HG03342 (cell line): ENCODE results near the gene NUDT22.

ENCODE experiments used
- ATAC-seq: cut with Tn5 transposase; IDR thresholded peaks from one replicate; pipeline ENCODE4 v1.9.1; 2021; ENCODE audit warnings: mild to moderate bottlenecking, moderate library complexity; ENCODE audit not compliant: unreplicated experiment

The NUDT22 gene

GRCh38 chr11:64241241-64241490 lies 15.1 kb downstream of the NUDT22 start:
- ATAC-seq = peak; percentile 58

DNA sequence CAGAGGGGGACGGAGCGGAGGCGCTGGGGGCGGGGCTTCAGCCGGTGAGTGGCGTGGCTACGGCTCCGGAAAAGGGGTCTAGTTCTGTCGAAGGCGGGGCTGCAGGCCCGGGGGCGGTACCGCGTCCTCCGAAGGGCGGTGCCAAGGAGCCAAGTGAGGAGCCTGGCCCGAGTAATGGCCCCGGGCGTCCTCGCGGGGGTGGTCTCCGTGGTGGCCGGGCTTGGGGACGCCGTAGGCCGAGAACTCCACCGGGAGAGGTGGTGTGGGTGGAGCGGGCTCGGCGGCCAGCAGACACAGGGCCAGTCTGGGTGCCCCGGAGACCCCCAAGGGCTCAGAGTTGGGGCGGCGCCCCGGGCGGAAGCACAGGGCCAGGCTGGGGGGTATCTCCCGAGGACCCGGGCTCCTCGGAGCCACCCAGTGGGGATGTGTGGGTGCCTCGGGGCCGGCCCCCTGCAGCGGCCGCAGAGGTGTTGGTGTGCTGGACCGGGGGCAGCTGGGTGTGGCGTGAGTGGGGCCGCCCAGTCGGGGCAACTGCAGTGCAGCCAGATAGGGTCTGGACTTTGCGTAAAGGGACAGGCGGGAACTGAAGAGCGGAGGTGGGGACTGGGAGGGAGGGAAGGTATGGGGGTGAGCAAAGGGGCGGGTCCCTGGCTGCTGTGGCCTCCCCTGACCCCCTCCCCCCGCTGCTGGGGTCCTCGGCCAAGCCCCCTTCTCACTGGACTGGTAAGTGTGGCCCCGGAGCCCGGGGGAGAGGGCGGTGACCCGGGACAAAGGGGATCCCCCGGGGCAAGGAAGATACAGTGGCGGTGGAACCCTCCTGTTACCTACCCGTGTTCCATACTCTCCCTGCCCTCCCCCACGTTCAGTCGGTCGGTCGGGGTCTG lies 15.7 kb downstream of the NUDT22 start:
- ATAC-seq = peak; percentile 58

GRCh38 chr11:64243236-64243854 lies 17.3 kb downstream of the NUDT22 start:
- ATAC-seq = no peak

GRCh38 chr11:64244107-64244506 lies 18.0 kb downstream of the NUDT22 start:
- no peak for ATAC-seq

- no peak for ATAC-seq
Observed at GRCh38 chr11:64244966-64245365, 18.9 kb downstream of the NUDT22 start.

DNA sequence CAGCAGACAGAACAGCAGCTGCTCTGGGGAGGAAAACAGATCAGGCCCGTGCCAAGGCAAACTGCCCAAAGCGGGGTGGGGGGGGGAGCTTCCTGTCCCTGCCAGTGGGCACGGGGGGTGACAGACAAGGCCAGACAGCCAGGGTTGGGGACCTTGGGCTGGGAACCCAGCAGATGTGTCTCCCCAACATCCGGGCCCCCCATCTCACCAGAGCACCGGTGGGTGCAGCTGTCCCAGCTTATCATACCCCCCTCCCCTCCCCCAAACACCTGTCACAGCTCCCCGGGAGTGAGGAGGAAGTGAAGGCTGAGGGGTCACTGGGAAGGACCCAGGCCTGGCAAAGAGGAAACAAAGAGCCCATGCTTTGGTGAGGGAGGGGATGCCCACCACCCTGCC lies 19.3 kb downstream of the NUDT22 start:
- ATAC-seq = no peak

GRCh38 chr11:64245797-64246620 lies 19.9 kb downstream of the NUDT22 start:
- ATAC-seq = no peak

DNA sequence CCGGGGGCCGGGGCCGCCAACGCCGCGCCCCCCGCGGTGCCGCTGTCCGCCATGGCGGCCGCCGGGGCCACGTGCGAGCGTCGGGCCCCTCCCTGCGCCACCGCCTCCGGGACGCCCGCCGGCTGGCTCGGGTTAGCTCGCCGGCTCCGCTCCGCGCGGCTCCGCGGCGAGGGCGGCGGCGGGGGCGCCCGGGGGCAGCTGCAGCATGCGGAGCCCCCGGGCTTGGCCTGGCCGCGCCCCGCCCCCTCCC lies 20.5 kb downstream of the NUDT22 start:
- peak; percentile 15 for ATAC-seq

DNA sequence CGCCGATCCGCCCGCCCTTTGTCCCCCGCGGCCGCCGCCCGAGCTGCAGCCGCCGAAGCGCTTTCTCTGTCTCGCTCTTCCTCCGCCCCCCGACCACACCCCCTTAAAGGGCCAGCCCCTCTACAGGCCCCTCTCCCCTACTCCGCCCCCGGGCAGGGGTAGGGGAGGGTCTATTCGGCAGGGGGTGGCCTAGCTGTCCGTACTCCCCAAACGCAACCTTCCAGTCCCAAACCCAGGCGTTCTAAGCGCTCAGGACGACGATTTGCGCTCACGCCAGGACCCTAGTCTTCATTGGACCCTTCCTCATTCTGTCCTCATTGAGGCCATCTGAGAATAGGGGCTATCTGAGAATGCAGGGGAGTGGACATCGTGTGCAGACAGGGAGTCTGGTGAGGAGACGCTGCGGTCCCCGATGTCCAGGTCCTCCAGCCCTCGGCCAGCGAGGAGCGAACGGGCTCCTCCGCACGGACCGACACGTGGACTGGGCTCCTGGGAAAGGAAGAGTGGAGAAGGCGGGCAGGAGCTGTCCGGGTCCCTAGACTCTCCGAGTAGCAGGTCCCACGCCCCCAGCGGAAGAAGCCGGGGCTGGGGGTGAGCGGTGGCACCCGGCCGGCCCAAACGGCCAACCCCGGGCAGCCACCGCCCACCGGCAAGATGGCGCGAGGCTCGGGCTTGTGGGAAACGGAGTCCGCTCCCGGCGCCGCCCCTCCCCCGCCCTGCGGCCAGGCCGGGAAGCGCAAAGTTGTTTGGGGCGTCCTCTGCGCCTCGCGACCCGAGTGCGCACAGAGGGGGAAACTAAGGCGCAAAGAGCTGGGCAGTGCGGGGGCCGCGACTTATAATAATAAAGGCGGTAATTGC lies 21.0 kb downstream of the NUDT22 start, which contains the start of gene PPP1R14B:
PPP1R14B (minus strand) TSS at position 73 of the 858 bp plus-strand sequence. CDS start 270 bp downstream, outside the sequence.
- peak; percentile 27 for ATAC-seq

- ATAC-seq = no peak
Observed at GRCh38 chr11:64247729-64248531, 21.9 kb downstream of the NUDT22 start.

- ATAC-seq = no peak
Observed at GRCh38 chr11:64248578-64248977, 22.5 kb downstream of the NUDT22 start.

GRCh38 chr11:64249038-64249437 lies 23.0 kb downstream of the NUDT22 start:
- no peak for ATAC-seq

DNA sequence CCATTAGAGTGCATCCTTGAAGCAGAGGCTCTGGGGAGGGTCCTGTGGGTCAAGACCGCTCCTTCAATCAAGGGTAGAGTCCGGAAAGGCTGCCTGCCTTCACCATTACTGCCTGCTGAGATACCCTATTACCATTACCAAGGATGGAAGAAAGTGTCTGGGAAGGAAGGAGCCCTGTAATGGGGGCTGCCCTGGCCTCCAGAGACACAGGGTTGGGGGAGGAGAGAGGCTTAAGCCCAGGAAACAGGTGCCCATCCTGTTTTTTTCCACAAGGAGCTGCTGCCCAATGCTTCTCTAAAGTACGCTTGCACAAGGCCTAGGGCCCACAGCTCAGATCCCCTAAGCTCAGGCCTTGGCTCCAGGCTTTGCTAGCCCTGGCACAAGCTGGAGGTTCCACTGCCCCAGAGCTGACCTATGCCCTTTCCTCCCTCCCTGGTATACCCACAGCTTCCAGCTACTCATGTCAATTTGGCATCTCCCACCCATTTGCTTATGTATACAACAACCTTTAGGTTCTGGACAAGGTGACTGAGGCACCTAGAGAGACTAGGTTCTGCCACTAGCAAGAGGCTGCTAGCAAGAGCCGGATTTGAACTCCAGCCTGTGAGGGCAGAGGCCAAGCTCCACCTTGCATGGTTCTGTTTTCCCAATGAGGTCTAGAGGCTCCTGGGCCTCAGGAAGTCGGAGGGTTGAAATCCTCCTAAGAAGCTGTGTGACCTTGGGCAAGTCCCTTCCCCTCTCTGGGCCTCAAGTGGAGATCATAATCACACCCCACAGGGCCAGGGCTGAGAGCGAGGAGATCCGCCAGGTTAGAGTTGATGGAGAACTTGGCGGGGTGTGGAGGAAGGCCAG lies 23.7 kb downstream of the NUDT22 start:
- ATAC-seq = no peak

DNA sequence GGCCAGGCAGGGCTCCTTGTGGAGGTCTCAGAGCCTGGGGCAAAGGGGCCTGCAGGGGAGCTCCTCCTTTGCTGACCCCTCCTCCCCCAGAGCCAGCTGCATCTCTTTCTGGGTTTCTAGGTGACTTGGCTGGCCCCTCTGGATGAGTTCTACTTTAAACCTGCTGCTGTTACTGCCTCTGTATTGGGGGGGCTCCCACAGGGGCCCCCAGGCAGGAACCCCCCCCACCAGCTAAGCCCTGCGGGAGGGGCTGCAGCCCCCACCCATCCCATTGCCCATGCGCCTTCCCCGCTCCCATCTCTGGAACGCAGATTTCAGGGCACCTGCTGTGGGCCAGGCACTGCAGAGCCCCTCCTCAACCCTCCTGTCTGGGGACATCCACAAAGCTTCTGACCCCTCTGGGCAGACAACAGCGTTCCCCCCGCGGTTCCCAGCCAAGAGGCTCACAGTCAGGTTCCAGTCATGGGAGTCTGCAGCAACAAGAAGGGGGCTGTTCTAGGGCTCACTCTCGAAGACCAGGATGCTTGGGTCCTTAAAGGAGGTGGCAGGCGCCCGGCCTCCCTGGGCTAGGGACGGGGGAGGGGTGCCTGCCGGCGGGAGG lies 24.4 kb downstream of the NUDT22 start:
- no peak for ATAC-seq

- ATAC-seq = peak; percentile 39
Observed at GRCh38 chr11:64251016-64251752, 25.1 kb downstream of the NUDT22 start, which contains the start of gene PLCB3. Gene PLCB3 (plus strand): TSS chr11:64251530. CDS start chr11:64251650, 120 bp downstream.

GRCh38 chr11:64251753-64252002 lies 25.6 kb downstream of the NUDT22 start:
- no peak for ATAC-seq

GRCh38 chr11:64252003-64252872 lies 26.2 kb downstream of the NUDT22 start:
- ATAC-seq = no peak
